ENCODE results near the gene SNTG2. TPM values are rescaled to one million over a fixed set of nuclear protein-coding genes. Genes with fewer than 3 reads are reported as not detected.

The SNTG2 gene
- total and polyA plus RNA-seq, 12 donors: 0.39 to 2.8 (median 1.0) TPM; not detected in 1

- peaks cover 0 to 11% (median 0%) of the 10 kb centered on the region in 7 donors for H3K27me3 ChIP-seq
- no peak for TF ChIP-seq CTCF (IDR thresholded peaks at IDR 0.05)
- H3K27ac ChIP-seq: peak overlapping the region; percentile 27 to 84 (median 68)
- peaks cover 0 to 3% (median 0%) of the 10 kb centered on the region in 9 donors for H3K4me1 ChIP-seq
- H3K36me3 ChIP-seq: no peaks in the 10 kb centered on the region
- ATAC-seq: peak in 5 of 8 donors; percentile 36 to 54 (median 41)
- peak overlapping the region in 9 of 10 donors; percentile 29 to 59 (median 43) for H3K4me3 ChIP-seq
- no peaks in the 10 kb centered on the region for H3K9me3 ChIP-seq
- intact Hi-C loops (cut with DNase I): loop anchor here in 3 of 10 donors (10.0 kb wide), 2 partner anchors 119 to 129 kb away; no protein-coding TSS in a partner anchor
- no peak for DNase-seq
- 56 to 72% methylated on average over 11 of the region's 11 CpGs for WGBS, 2 donors
Observed at GRCh38 chr2:1374287-1374686, 423.6 kb downstream of the SNTG2 start.

GRCh38 chr2:1375794-1376193, 425.1 kb downstream of the SNTG2 start:
- intact Hi-C loops (cut with DNase I): loop anchor here in 3 of 10 donors (10.0 kb wide), 2 partner anchors 121 to 131 kb away; no protein-coding TSS in a partner anchor
- peak overlapping the region in 7 of 10 donors; percentile 11 to 84 (median 77) for H3K27ac ChIP-seq
- TF ChIP-seq CTCF (IDR thresholded peaks at IDR 0.05): no peak

GRCh38 chr2:1377473-1377872, 426.8 kb downstream of the SNTG2 start:
- Histone ChIP-seq H3K27ac (no peak overlapping the region), H3K27me3 (peaks cover 0 to 11% (median 0%) of the 10 kb centered on the region in 7 donors), H3K4me3 (peak overlapping the region in 2 of 10 donors; percentile 1 to 10), H3K4me1 (peaks cover 0 to 3% (median 0%) of the 10 kb centered on the region in 9 donors), H3K36me3 (no peaks in the 10 kb centered on the region), H3K9me3 (no peaks in the 10 kb centered on the region)
- DNase-seq (no peak), ATAC-seq (no peak)
- TF ChIP-seq CTCF (IDR thresholded peaks at IDR 0.05): no peak
- 85 to 87% methylated on average over 6 of the region's 6 CpGs for WGBS, 2 donors
- intact Hi-C loops (cut with DNase I): loop anchor here in 3 of 10 donors (10.0 kb wide), 2 partner anchors 123 to 133 kb away; no protein-coding TSS in a partner anchor

More at GRCh38 chr2:1375794-1376193, 425.1 kb downstream of the SNTG2 start:
- Histone ChIP-seq H3K27me3 (peaks cover 0 to 11% (median 0%) of the 10 kb centered on the region in 7 donors), H3K36me3 (no peaks in the 10 kb centered on the region), H3K9me3 (no peaks in the 10 kb centered on the region), H3K4me1 (peaks cover 0 to 3% (median 0%) of the 10 kb centered on the region in 9 donors), H3K4me3 (peak overlapping the region in 9 of 10 donors; percentile 29 to 59 (median 43))
- DNase-seq (no peak), ATAC-seq (no peak)
- 66 to 85% methylated on average over 14 of the region's 14 CpGs for WGBS, 2 donors

- 91% methylated on average over 17 of the region's 17 CpGs for WGBS, 2 donors
- H3K4me3 ChIP-seq: no peak overlapping the region
Observed at GRCh38 chr2:1378456-1379150, 428.0 kb downstream of the SNTG2 start.

More at GRCh38 chr2:1378456-1379150, 428.0 kb downstream of the SNTG2 start:
- H3K27me3 ChIP-seq: peaks cover 0 to 11% (median 0%) of the 10 kb centered on the region in 7 donors
- peaks cover 0 to 3% (median 0%) of the 10 kb centered on the region in 9 donors for H3K4me1 ChIP-seq
- DNase-seq: no peak
- no peak overlapping the region for H3K27ac ChIP-seq
- ATAC-seq: no peak
- intact Hi-C loops (cut with DNase I): loop anchor here in 3 of 10 donors (10.0 kb wide), 2 partner anchors 124 to 134 kb away; no protein-coding TSS in a partner anchor
- TF ChIP-seq CTCF (IDR thresholded peaks at IDR 0.05): no peak
- no peaks in the 10 kb centered on the region for H3K36me3 ChIP-seq
- H3K9me3 ChIP-seq: peaks cover 0 to 5% (median 0%) of the 10 kb centered on the region in 11 donors
